ENCODE data around the gene PRSS2. TPM values are rescaled to one million over a fixed set of nuclear protein-coding genes. Genes with fewer than 3 reads are reported as not detected.

PRSS2 gene
- total RNA-seq, 1 donor from 2014 or later = 2.0 TPM

GRCh38 chr7:142800699-142801260, 30.0 kb downstream of the PRSS2 start:
- Mint-ChIP-seq H3K27me3 (ENCODE audit: unreplicated experiment) (peaks cover 18% of the 10 kb centered on the region), H3K4me1 (ENCODE audit: unreplicated experiment) (peaks cover 12% of the 10 kb centered on the region), H3K4me3 (ENCODE audit: unreplicated experiment) (no peak overlapping the region), H3K9me3 (ENCODE audit: unreplicated experiment) (no peaks in the 10 kb centered on the region), H3K27ac (ENCODE audit: unreplicated experiment) (no peak overlapping the region), H3K36me3 (ENCODE audit: low read depth, unreplicated experiment) (no peaks in the 10 kb centered on the region)
- TF ChIP-seq, protein P1, sequence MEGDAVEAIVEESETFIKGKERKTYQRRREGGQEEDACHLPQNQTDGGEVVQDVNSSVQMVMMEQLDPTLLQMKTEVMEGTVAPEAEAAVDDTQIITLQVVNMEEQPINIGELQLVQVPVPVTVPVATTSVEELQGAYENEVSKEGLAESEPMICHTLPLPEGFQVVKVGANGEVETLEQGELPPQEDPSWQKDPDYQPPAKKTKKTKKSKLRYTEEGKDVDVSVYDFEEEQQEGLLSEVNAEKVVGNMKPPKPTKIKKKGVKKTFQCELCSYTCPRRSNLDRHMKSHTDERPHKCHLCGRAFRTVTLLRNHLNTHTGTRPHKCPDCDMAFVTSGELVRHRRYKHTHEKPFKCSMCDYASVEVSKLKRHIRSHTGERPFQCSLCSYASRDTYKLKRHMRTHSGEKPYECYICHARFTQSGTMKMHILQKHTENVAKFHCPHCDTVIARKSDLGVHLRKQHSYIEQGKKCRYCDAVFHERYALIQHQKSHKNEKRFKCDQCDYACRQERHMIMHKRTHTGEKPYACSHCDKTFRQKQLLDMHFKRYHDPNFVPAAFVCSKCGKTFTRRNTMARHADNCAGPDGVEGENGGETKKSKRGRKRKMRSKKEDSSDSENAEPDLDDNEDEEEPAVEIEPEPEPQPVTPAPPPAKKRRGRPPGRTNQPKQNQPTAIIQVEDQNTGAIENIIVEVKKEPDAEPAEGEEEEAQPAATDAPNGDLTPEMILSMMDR (IDR thresholded peaks at IDR 0.05; ENCODE audit: unreplicated experiment) = no peak
- DNase-seq (ENCODE audit: low spot score) = no peak

GRCh38 chr7:142801601-142802295, 31.0 kb downstream of the PRSS2 start:
- TF ChIP-seq, protein P1 (IDR thresholded peaks at IDR 0.05; ENCODE audit: unreplicated experiment) = no peak
- H3K27ac Mint-ChIP-seq (ENCODE audit: unreplicated experiment) = no peak overlapping the region
- peaks cover 5% of the 10 kb centered on the region for H3K4me1 Mint-ChIP-seq (ENCODE audit: unreplicated experiment)
- H3K27me3 Mint-ChIP-seq (ENCODE audit: unreplicated experiment) = peaks cover 19% of the 10 kb centered on the region
- H3K9me3 Mint-ChIP-seq (ENCODE audit: unreplicated experiment) = no peaks in the 10 kb centered on the region
- no peak for DNase-seq (ENCODE audit: low spot score)
- no peak overlapping the region for H3K4me3 Mint-ChIP-seq (ENCODE audit: unreplicated experiment)
- no peaks in the 10 kb centered on the region for H3K36me3 Mint-ChIP-seq (ENCODE audit: low read depth, unreplicated experiment)

- peaks cover 5% of the 10 kb centered on the region for H3K4me1 Mint-ChIP-seq (ENCODE audit: unreplicated experiment)
- H3K27me3 Mint-ChIP-seq (ENCODE audit: unreplicated experiment) = peaks cover 19% of the 10 kb centered on the region
- DNase-seq (ENCODE audit: low spot score) = no peak
- TF ChIP-seq, protein P1 (IDR thresholded peaks at IDR 0.05; ENCODE audit: unreplicated experiment) = no peak
- no peak overlapping the region for H3K4me3 Mint-ChIP-seq (ENCODE audit: unreplicated experiment)
- H3K9me3 Mint-ChIP-seq (ENCODE audit: unreplicated experiment) = no peaks in the 10 kb centered on the region
- no peak overlapping the region for H3K27ac Mint-ChIP-seq (ENCODE audit: unreplicated experiment)
- no peaks in the 10 kb centered on the region for H3K36me3 Mint-ChIP-seq (ENCODE audit: low read depth, unreplicated experiment)
Measured at GRCh38 chr7:142802301-142802700, 31.5 kb downstream of the PRSS2 start.

DNA sequence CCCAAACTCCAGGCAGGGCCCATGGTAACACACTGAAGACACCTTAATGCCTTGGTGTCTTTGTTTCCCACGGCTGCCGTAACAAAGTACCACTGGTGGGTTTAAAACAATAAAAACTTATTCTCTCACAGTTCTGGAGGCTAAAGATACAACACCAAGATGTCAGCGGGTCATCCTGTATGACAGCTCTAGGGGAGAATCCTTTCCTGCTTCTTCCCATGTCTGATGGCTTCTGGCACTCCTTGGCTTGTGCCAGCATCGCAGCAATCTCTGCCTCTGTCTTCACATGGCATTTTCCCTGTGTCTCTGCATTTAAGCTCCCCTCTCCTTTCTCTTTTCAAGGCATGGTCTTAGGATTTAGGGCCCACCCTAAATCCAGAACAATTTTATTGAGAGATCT, 33.1 kb downstream of the PRSS2 start:
- Mint-ChIP-seq H3K4me3 (ENCODE audit: unreplicated experiment) (no peak overlapping the region), H3K9me3 (ENCODE audit: unreplicated experiment) (no peaks in the 10 kb centered on the region), H3K36me3 (ENCODE audit: low read depth, unreplicated experiment) (no peaks in the 10 kb centered on the region), H3K4me1 (ENCODE audit: unreplicated experiment) (no peaks in the 10 kb centered on the region), H3K27me3 (ENCODE audit: unreplicated experiment) (peaks cover 6% of the 10 kb centered on the region), H3K27ac (ENCODE audit: unreplicated experiment) (no peak overlapping the region)
- TF ChIP-seq, protein P1 (IDR thresholded peaks at IDR 0.05; ENCODE audit: unreplicated experiment) = no peak
- no peak for DNase-seq (ENCODE audit: low spot score)

DNA sequence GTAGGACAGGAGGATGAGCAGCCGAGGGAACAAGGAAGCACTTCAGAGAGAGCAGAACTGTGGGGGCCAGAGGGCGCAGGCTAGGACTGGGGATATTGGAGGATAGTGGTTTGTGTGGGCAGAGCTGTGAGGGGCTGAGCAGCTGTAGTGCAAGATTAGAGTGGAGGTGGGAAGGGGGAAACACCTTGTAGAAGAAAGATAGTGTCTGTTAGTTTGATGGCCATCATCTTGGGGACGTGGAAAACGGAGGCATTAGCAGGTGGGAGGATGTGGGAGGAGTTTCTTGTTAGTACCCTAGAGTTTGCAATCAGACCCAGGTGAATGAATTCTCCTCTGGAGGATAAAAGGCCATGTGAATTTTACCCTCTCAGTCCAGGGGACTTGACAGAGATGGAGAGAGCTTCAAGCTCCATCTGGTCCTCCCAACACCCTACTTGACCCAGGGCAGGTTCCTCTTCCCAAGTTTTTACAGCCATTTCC, 34.0 kb downstream of the PRSS2 start:
- Mint-ChIP-seq H3K4me1 (ENCODE audit: unreplicated experiment) (no peaks in the 10 kb centered on the region), H3K27me3 (ENCODE audit: unreplicated experiment) (peaks cover 6% of the 10 kb centered on the region), H3K9me3 (ENCODE audit: unreplicated experiment) (no peaks in the 10 kb centered on the region), H3K4me3 (ENCODE audit: unreplicated experiment) (no peak overlapping the region), H3K36me3 (ENCODE audit: low read depth, unreplicated experiment) (no peaks in the 10 kb centered on the region), H3K27ac (ENCODE audit: unreplicated experiment) (no peak overlapping the region)
- DNase-seq (ENCODE audit: low spot score) = no peak
- TF ChIP-seq, protein P1 (IDR thresholded peaks at IDR 0.05; ENCODE audit: unreplicated experiment) = no peak
